Ascending aorta (tissue), 2 donors: ENCODE data around the gene PELI3. TPM values are rescaled to one million over a fixed set of nuclear protein-coding genes. Genes with fewer than 3 reads are reported as not detected.
"Not testable (repeated sequence)": the region's sequence is repeated elsewhere in the genome, so short reads cannot be mapped to it uniquely, and the experiment has no call there.

Source experiments
- DNase-seq, 2 donors: peaks; one replicate each; pipeline ENCODE4 v3.0.0-alpha.2; 2019; ENCODE audit warnings: low spot score in 2 of 2
- H3K27ac ChIP-seq, 2 donors: fragments of 200-600 bp; sonication (generic); one replicate each; pipeline ENCODE4 v1.5.1; 2016 to 2017; ENCODE audit warnings: mild to moderate bottlenecking in 1 of 2
- H3K27me3 ChIP-seq: fragments of 200-600 bp; sonication (generic); one replicate; pipeline ENCODE4 v1.5.1; 2017
- H3K36me3 ChIP-seq, 2 donors: fragments of 200-600 bp; sonication (generic); one replicate each; pipeline ENCODE4 v1.5.1; 2016
- H3K4me1 ChIP-seq, 2 donors: fragments of 200-600 bp; sonication (generic); one replicate each; pipeline ENCODE4 v1.5.1; 2016 to 2017; ENCODE audit warnings: mild to moderate bottlenecking in 1 of 2
- H3K4me3 ChIP-seq, 2 donors: fragments of 200-600 bp; sonication (generic); one replicate each; pipeline ENCODE4 v1.5.1; 2016 to 2017; ENCODE audit warnings: mild to moderate bottlenecking in 1 of 2
- H3K9me3 ChIP-seq, 2 donors: fragments of 200-600 bp; sonication (generic); one replicate each; pipeline ENCODE4 v1.5.1; 2016
- intact Hi-C: fragments of 100-400 bp; cut with DNase I; formaldehyde crosslinking; loops from one replicate; pipeline ENCODE4 v1.15.1; 2023
- total RNA-seq: library from RNA; depleted of rRNA; stranded (reverse); fragments of >200 nt; gene quantifications from one replicate; pipeline ENCODE4 v1.1.0, GENCODE V29; 2016
- TF ChIP-seq, protein P1 (sequence below), 3 experiments: fragments of 200-600 bp in 2 of 3; fragments of 450-650 bp in 1 of 3; sonication (generic) in 2 of 3; IDR thresholded peaks; one replicate each; pipeline ENCODE4 v1.5.1; 2016 to 2019; ENCODE audit warnings: antibody characterized with exemption in 3 of 3, mild to moderate bottlenecking in 1 of 3, moderate library complexity in 1 of 3

The PELI3 gene
- total RNA-seq, 1 donor from 2014 or later: 13.2 TPM

DNA sequence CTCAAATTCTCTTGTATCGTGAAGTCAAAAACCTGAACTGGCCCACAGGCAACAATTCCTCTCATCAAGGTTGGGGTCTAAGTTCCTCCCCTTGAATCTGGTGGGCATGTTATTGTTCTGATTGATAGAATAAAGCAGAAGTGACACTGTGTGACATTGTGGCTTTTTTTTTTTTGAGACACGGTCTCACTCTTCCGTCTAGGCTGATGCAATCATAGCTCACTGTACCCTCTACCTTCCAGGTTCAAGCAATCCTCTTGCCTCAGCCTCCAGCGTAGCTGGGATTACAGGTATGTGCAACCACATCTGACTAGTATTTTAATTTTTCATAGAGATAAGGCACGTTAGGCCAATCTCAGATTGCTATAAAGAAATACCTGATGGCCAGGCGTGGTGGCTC, 8.9 kb upstream of the PELI3 start:
- intact Hi-C loops: no loop called here
- Histone ChIP-seq H3K4me1 (no peaks in the 10 kb centered on the region), H3K36me3 (no peaks in the 10 kb centered on the region), H3K4me3 (no peak overlapping the region), H3K27me3 (no peaks in the 10 kb centered on the region), H3K9me3 (no peaks in the 10 kb centered on the region), H3K27ac (no peak overlapping the region)
- no peak for DNase-seq
- TF ChIP-seq, protein P1, sequence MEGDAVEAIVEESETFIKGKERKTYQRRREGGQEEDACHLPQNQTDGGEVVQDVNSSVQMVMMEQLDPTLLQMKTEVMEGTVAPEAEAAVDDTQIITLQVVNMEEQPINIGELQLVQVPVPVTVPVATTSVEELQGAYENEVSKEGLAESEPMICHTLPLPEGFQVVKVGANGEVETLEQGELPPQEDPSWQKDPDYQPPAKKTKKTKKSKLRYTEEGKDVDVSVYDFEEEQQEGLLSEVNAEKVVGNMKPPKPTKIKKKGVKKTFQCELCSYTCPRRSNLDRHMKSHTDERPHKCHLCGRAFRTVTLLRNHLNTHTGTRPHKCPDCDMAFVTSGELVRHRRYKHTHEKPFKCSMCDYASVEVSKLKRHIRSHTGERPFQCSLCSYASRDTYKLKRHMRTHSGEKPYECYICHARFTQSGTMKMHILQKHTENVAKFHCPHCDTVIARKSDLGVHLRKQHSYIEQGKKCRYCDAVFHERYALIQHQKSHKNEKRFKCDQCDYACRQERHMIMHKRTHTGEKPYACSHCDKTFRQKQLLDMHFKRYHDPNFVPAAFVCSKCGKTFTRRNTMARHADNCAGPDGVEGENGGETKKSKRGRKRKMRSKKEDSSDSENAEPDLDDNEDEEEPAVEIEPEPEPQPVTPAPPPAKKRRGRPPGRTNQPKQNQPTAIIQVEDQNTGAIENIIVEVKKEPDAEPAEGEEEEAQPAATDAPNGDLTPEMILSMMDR (IDR thresholded peaks at IDR 0.05): no peak

DNA sequence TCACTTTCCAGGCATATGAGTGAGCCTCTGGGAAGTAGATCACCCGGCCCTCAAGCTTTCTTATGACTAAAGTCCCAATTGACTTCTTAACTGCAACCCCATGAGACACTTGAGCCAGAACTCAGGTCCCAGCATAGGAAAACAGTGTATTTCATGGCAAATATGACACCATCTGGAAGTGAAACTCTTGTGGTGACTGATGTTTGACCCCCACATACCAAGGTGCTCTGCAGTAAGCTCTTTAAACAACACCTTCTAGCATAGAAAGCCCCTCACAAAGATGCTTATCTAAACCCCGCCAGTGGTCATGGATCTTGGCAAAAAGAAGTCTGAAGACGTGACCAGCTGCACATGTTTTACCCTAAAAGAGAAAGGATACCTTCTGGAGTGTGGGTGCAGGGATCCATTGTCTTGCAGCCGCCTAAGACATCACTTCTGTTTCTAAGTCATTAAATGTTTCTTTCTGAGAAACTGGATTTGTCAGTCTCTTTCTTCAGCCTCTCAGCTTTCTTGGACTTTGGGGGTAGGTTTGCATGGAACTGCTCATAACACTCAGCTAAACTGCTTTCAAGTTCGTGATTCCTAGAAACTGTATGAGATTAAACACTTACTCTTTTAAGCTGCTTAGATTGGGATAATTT, 7.4 kb upstream of the PELI3 start:
- Histone ChIP-seq H3K9me3 (no peaks in the 10 kb centered on the region), H3K4me1 (no peaks in the 10 kb centered on the region), H3K27me3 (no peaks in the 10 kb centered on the region), H3K27ac (no peak overlapping the region), H3K36me3 (no peaks in the 10 kb centered on the region), H3K4me3 (no peak overlapping the region)
- intact Hi-C loops: no loop called here
- TF ChIP-seq, protein P1 (IDR thresholded peaks at IDR 0.05): no peak
- no peak for DNase-seq

DNA sequence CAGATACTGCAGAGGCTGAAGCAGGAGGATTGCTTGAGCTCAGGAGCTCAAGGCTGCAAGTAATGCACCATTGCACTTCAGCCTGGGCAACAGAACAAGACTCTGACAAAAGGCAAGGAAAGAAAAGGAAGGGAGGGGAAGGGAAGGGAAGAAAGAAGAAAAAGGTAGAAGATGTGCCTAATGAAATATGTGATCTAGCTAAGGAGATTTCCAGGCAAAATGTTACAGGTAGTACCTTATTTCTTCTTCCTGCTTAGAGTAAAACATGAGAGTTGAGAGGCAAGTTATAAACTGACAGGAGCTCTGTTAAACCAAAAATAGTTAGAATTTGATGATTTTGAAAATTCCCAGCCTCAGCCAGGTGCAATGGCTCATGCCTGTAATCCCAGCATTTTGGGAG, 4.7 kb upstream of the PELI3 start:
- Histone ChIP-seq H3K4me1 (peaks cover 3 to 7% of the 10 kb centered on the region in 2 donors), H3K36me3 (no peaks in the 10 kb centered on the region), H3K27ac (no peak overlapping the region), H3K4me3 (no peak overlapping the region), H3K9me3 (no peaks in the 10 kb centered on the region), H3K27me3 (no peaks in the 10 kb centered on the region)
- TF ChIP-seq, protein P1 (IDR thresholded peaks at IDR 0.05): no peak
- intact Hi-C loops: no loop called here
- DNase-seq: no peak

DNA sequence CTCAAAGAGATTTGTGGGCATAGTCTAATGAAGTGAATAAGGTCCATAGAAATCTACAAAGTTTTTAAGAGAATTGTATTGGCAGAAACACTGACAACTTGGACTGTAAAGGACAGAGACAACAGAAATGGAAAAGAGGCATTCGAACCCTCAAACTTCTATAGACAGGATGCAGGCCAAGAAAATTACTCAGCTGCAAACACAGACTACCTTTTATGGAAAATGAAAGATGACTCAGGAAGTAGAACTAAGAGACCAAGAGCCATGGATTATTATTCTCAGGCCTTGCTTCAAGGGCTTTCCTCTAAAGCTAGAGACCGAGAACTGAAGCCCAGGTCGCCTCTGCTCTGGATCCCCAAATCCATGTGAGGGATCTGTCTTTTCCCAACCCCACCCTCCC, 3.8 kb upstream of the PELI3 start:
- DNase-seq: no peak
- TF ChIP-seq, protein P1 (IDR thresholded peaks at IDR 0.05): no peak
- no peaks in the 10 kb centered on the region for H3K36me3 ChIP-seq
- peaks cover 10 to 13% of the 10 kb centered on the region in 2 donors for H3K4me1 ChIP-seq
- no peak overlapping the region for H3K4me3 ChIP-seq
- no peak overlapping the region for H3K27ac ChIP-seq
- intact Hi-C loops: no loop called here
- H3K9me3 ChIP-seq: no peaks in the 10 kb centered on the region
- no peaks in the 10 kb centered on the region for H3K27me3 ChIP-seq

DNA sequence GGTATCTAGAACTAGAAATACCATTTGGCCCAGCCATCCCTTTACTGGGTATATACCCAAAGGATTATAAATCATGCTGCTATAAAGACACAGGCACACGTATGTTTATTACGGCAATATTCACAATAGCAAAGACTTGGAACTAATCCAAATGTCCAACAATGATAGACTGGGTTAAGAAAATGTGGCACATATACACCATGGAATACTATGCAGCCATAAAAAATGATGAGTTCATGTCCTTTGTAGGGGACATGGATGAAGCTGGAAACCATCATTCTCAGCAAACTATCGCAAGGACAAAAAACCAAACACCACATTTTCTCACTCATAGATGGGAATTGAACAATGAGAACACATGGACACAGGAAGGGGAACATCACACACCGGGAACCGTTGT, 2.6 kb upstream of the PELI3 start:
- H3K36me3 ChIP-seq, H3K27me3 ChIP-seq, DNase-seq, H3K9me3 ChIP-seq, intact Hi-C loops, H3K27ac ChIP-seq, H3K4me3 ChIP-seq: not testable (repeated sequence)
- peaks cover 10 to 14% of the 10 kb centered on the region in 2 donors for H3K4me1 ChIP-seq

DNA sequence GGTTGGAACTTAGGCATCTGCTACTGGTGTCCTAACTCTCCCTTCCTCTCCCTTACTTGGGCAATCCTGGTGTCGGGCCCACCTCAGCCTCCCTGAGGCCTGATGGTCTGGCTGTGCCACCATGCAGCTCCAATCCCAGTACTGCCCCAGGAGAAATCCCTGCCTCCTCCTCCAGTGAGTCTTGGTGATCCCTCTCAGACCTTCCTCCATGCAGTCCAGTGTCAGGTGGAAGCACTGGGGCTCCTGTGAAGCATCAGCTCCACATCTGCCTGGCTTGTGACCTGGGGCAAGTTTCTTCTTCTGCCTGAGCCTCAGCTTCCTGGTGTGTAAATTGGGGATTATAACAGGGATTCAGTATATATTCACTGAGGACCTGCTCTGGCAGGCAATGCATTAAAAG, 1.8 kb upstream of the PELI3 start:
- TF ChIP-seq, protein P1 (IDR thresholded peaks at IDR 0.05): no peak
- Histone ChIP-seq H3K4me3 (no peak overlapping the region), H3K4me1 (peaks cover 10 to 14% of the 10 kb centered on the region in 2 donors), H3K9me3 (no peaks in the 10 kb centered on the region), H3K27me3 (no peaks in the 10 kb centered on the region), H3K27ac (no peak overlapping the region), H3K36me3 (no peaks in the 10 kb centered on the region)
- DNase-seq: no peak
- intact Hi-C loops: loop anchor here (5.0 kb wide), 1 partner anchor 377 kb away; the partner anchor contains the start of gene RCE1
